Mucosa of rectum (tissue), 2 donors: ENCODE measurements around the gene LY6G5B.

Experiments used
- H3K27ac ChIP-seq, 2 donors: one replicate each; pipeline ENCODE4 v1.7.0; 2013; ENCODE audit warnings: inconsistent platforms in 2 of 2, low read depth in 2 of 2, low read length in 2 of 2
- H3K27me3 ChIP-seq, 2 donors: one replicate each; pipeline ENCODE4 v1.7.0; 2013; ENCODE audit warnings: low read length in 2 of 2; ENCODE audit not compliant: control insufficient read depth in 2 of 2, insufficient read depth in 2 of 2
- H3K36me3 ChIP-seq, 2 donors: one replicate each; pipeline ENCODE4 v1.7.0; 2013; ENCODE audit warnings: low read length in 2 of 2; ENCODE audit not compliant: control insufficient read depth in 2 of 2, insufficient read depth in 2 of 2
- H3K4me1 ChIP-seq, 2 donors: one replicate each; pipeline ENCODE4 v1.7.0; 2013; ENCODE audit warnings: low read length in 2 of 2, mild to moderate bottlenecking in 1 of 2; ENCODE audit not compliant: control insufficient read depth in 2 of 2, insufficient read depth in 2 of 2
- H3K4me3 ChIP-seq, 2 donors: one replicate each; pipeline ENCODE4 v1.7.0; 2013; ENCODE audit warnings: low read length in 2 of 2
- H3K9ac ChIP-seq, 2 donors: one replicate each; pipeline ENCODE4 v1.7.0; 2013; ENCODE audit warnings: low read length in 2 of 2, low read depth in 1 of 2, mild to moderate bottlenecking in 1 of 2
- H3K9me3 ChIP-seq, 2 donors: one replicate each; pipeline ENCODE4 v1.7.0; 2013; ENCODE audit warnings: low read length in 2 of 2; ENCODE audit not compliant: control insufficient read depth in 2 of 2
- donor health status: healthy.
- donor health status: Normal muscosa, but diverticular disease.

LY6G5B gene

GRCh38 chr6:31669676-31670075, at the start of gene LY6G5B:
Gene LY6G5B, plus strand, starts transcription at chr6:31669976. Its CDS starts 975 bp downstream, at chr6:31670951.
- peaks cover 52 to 54% of the 10 kb centered on the region in 2 donors for H3K36me3 ChIP-seq
- no peaks in the 10 kb centered on the region for H3K9me3 ChIP-seq
- H3K27me3 ChIP-seq: no peaks in the 10 kb centered on the region
- H3K4me1 ChIP-seq: peaks cover 5 to 12% of the 10 kb centered on the region in 2 donors
- H3K27ac ChIP-seq: no peak within 1 kb of the TSS
- no peak within 1 kb of the TSS for H3K4me3 ChIP-seq
- H3K9ac ChIP-seq: no peak within 1 kb of the TSS

DNA sequence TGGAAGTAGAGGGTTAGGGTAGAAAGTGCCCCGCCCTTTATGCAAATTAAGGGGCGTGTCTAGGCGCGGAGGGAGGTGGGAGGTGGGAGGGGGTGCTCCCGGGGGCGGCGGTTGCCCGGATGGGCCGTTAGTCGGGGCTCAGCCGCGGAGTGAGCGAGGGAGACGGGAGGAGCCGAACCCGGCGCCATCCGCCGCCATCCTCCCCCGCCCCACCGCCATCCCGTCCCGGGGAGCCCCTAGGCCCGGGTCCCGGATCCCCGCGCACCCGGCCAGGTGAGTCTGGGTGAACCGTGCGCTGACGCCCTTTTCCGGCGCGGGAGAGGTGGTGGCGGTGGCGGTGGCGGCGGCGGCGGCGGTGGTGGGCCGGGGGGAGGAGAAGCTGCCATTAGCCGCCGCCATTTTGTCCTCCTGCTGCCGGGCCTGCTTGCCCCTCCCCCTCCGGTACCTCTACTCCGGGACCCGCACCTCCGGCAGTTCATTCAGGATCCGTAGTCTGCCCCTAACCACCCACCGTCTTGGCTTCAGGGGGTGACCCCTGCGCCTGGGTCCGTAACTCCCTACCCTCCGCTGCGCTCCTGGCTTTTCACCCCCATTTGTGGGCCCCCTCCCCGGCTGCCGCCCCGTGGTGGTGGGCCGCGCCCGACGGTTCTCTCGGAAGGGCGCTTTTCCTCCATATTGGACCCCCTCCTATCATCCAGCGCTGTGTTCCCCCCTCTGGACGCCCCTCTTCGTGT, 49.0 kb upstream of the LY6G5B start, which contains the start of gene PRRC2A:
TSS of gene PRRC2A (plus strand) at position 130 of the 734 bp plus-strand sequence. CDS start 2,075 bp downstream, outside the sequence.
- Histone ChIP-seq H3K9me3 (no peaks in the 10 kb centered on the region), H3K36me3 (peaks cover 22 to 33% of the 10 kb centered on the region in 2 donors), H3K4me3 (peak within 1 kb of the TSS; percentile 86 to 89), H3K27ac (peak within 1 kb of the TSS; percentile 99), H3K4me1 (peaks cover 10 to 21% of the 10 kb centered on the region in 2 donors), H3K9ac (peak within 1 kb of the TSS; percentile 93 to 94), H3K27me3 (no peaks in the 10 kb centered on the region)

GRCh38 chr6:31621320-31621939, 48.3 kb upstream of the LY6G5B start:
- Histone ChIP-seq H3K4me1 (peaks cover 10 to 21% of the 10 kb centered on the region in 2 donors), H3K9ac (peak overlapping the region; percentile 93 to 94), H3K27me3 (no peaks in the 10 kb centered on the region), H3K36me3 (peaks cover 27 to 39% of the 10 kb centered on the region in 2 donors), H3K9me3 (no peaks in the 10 kb centered on the region), H3K4me3 (peak overlapping the region; percentile 80 to 86), H3K27ac (peak overlapping the region; percentile 99)

GRCh38 chr6:31621991-31622390, 47.8 kb upstream of the LY6G5B start:
- H3K9me3 ChIP-seq: no peaks in the 10 kb centered on the region
- no peaks in the 10 kb centered on the region for H3K27me3 ChIP-seq
- H3K9ac ChIP-seq: peak overlapping the region; percentile 93 to 94
- H3K4me3 ChIP-seq: peak overlapping the region; percentile 80 to 86
- H3K4me1 ChIP-seq: peaks cover 10 to 21% of the 10 kb centered on the region in 2 donors
- H3K27ac ChIP-seq: peak overlapping the region; percentile 1 to 99
- peaks cover 33 to 45% of the 10 kb centered on the region in 2 donors for H3K36me3 ChIP-seq

DNA sequence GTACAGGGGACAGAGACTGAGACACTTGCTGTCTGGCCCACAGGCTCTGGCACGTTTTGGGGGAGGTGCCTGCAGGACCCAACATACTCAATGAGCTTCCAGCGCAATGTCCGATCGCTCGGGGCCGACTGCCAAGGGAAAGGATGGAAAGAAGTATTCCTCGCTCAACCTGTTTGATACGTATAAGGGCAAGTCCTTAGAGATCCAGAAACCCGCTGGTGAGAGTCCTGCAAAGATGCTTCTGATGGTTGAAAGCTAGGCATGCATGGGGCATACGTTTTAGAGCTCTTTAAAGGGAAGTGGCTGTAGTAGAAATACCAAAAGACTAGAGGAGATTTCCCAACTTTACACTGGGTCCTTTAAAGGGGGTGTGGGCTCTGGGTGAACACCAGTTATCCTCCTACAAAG, 47.1 kb upstream of the LY6G5B start:
- Histone ChIP-seq H3K27ac (no peak overlapping the region), H3K9me3 (no peaks in the 10 kb centered on the region), H3K4me3 (no peak overlapping the region), H3K27me3 (no peaks in the 10 kb centered on the region), H3K9ac (no peak overlapping the region), H3K4me1 (peaks cover 10 to 21% of the 10 kb centered on the region in 2 donors), H3K36me3 (peaks cover 39 to 52% of the 10 kb centered on the region in 2 donors)

- Histone ChIP-seq H3K27ac (no peak overlapping the region), H3K9me3 (no peaks in the 10 kb centered on the region), H3K4me1 (peaks cover 10 to 21% of the 10 kb centered on the region in 2 donors), H3K27me3 (no peaks in the 10 kb centered on the region), H3K4me3 (no peak overlapping the region), H3K9ac (no peak overlapping the region), H3K36me3 (peaks cover 48 to 66% of the 10 kb centered on the region in 2 donors)
Observed at GRCh38 chr6:31624070-31624469, 45.7 kb upstream of the LY6G5B start.

DNA sequence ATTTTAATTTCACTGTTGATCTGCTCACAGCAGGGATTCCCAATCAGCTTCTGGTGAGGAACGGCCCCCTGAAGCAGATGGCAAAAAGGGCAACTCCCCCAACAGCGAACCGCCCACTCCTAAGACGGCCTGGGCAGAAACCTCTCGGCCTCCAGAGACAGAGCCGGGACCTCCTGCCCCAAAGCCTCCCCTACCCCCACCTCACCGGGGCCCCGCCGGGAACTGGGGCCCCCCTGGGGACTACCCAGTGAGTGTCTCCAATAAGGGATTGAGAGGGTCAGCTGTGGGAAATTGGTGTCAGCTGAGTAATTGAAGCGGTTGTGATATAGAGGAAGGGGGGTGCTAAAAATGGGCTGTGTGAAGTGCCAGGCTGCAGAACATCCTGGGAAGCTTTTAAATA, 42.8 kb upstream of the LY6G5B start:
- Histone ChIP-seq H3K27me3 (no peaks in the 10 kb centered on the region), H3K27ac (no peak overlapping the region), H3K9ac (no peak overlapping the region), H3K9me3 (no peaks in the 10 kb centered on the region), H3K36me3 (peaks cover 65 to 89% of the 10 kb centered on the region in 2 donors), H3K4me3 (no peak overlapping the region), H3K4me1 (peaks cover 4 to 5% of the 10 kb centered on the region in 2 donors)

- Histone ChIP-seq H3K9ac (no peak overlapping the region), H3K4me1 (no peaks in the 10 kb centered on the region), H3K36me3 (peaks cover 68 to 90% of the 10 kb centered on the region in 2 donors), H3K9me3 (no peaks in the 10 kb centered on the region), H3K27me3 (no peaks in the 10 kb centered on the region), H3K27ac (no peak overlapping the region), H3K4me3 (no peak overlapping the region)
Observed at GRCh38 chr6:31627690-31628287, 42.0 kb upstream of the LY6G5B start.

DNA sequence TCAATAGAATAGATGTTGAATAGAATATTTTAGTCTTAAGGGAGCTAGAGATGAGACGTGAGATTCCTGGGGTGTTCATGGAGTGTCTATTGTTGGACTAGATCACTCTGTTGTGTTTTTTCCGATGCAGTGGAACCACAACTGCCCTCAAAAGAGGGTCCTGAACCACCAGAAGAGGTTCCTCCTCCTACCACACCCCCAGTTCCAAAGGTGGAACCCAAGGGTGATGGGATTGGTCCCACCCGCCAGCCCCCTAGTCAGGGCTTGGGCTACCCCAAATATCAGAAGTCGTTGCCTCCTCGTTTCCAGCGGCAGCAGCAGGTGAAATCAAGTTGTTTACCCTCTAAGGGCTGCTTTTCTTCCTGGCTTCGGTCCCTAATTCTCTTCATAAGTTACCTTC, 40.8 kb upstream of the LY6G5B start:
- no peaks in the 10 kb centered on the region for H3K4me1 ChIP-seq
- no peak overlapping the region for H3K27ac ChIP-seq
- peaks cover 74 to 90% of the 10 kb centered on the region in 2 donors for H3K36me3 ChIP-seq
- H3K4me3 ChIP-seq: no peak overlapping the region
- H3K9me3 ChIP-seq: no peaks in the 10 kb centered on the region
- no peaks in the 10 kb centered on the region for H3K27me3 ChIP-seq
- no peak overlapping the region for H3K9ac ChIP-seq
